GM12878 (cell line): ENCODE results near the gene DNAJC12. TPM values are rescaled to one million over a fixed set of nuclear protein-coding genes. Genes with fewer than 3 reads are reported as not detected.

Experiments used
- ATAC-seq: fragments of 200-7000 bp; cut with Tn5 transposase; 3 replicates; pipeline ENCODE4 v1.9.1; 2020; ENCODE audit warnings: mild to moderate bottlenecking, moderate library complexity
- BruUV-seq: library from RNA; stranded (reverse); fragments of 400-500 nt; replicated peaks from 2 replicates; lab custom pipeline; 2021; lab: Mats Ljungman, UMichigan
- CTCF ChIA-PET: fragments of 300-600 bp; sonication (Branson Sonifier 250); formaldehyde crosslinking; extraction: SDS; loops from one replicate; lab custom pipeline; 2021; ENCODE audit warnings: inconsistent platforms; lab: Yijun Ruan, JAX
- POLR2A ChIA-PET: fragments of 350-600 bp; formaldehyde crosslinking; extraction: SDS; loops from one replicate; lab custom pipeline; 2021; ENCODE audit warnings: inconsistent platforms; lab: Charles Lee
- RAD21 ChIA-PET: fragments of 300-600 bp; sonication (Branson Sonifier 250); formaldehyde crosslinking; loops from one replicate; lab custom pipeline; 2023; ENCODE audit warnings: antibody characterized with exemption; ENCODE audit not compliant: unreplicated experiment; lab: Charles Lee
- SMC1A ChIA-PET: fragments of 300-600 bp; sonication (Branson Sonifier 250); formaldehyde crosslinking; loops from one replicate; lab custom pipeline; 2023; ENCODE audit not compliant: unreplicated experiment, uncharacterized antibody; lab: Charles Lee
- DNase-seq: peaks from one replicate; pipeline ENCODE4 v3.0.0-alpha.2; 2011; ENCODE audit warnings: low read depth, low spot score
- FAIRE-seq: peaks from 3 replicates; lab custom pipeline; 2011; peaks lifted over from hg19 to GRCh38; lab: Jason Lieb, UNC
- H2AFZ ChIP-seq: 2 replicates; pipeline ENCODE4 v1.6.0; 2011; ENCODE audit warnings: low read depth, low read length, control low read depth; ENCODE audit not compliant: control insufficient read depth
- H3K27ac ChIP-seq: 2 replicates; pipeline ENCODE4 v1.5.1; 2011; ENCODE audit warnings: control low read depth; ENCODE audit not compliant: control insufficient read depth, insufficient read depth
- H3K27me3 ChIP-seq, 2 experiments: replicated peaks in 1 of 2; 2 replicates each; pipeline versions ENCODE4 v1.6.0 to v1.6.1; 2011; ENCODE audit warnings: low read length in 1 of 2; ENCODE audit not compliant: control insufficient read depth in 2 of 2, insufficient read depth in 2 of 2
- H3K36me3 ChIP-seq, 2 experiments: 2 replicates each; pipeline ENCODE4 v1.5.1; 2011; ENCODE audit warnings: low read length in 1 of 2; ENCODE audit not compliant: control insufficient read depth in 2 of 2, insufficient read depth in 2 of 2
- H3K4me1 ChIP-seq: 2 replicates; pipeline ENCODE4 v1.6.1; 2011; ENCODE audit warnings: mild to moderate bottlenecking, low read length, moderate library complexity, mixed read lengths; ENCODE audit not compliant: control insufficient read depth, insufficient read depth
- H3K4me2 ChIP-seq: 2 replicates; pipeline ENCODE4 v1.6.0; 2011; ENCODE audit warnings: control low read depth; ENCODE audit not compliant: control insufficient read depth, insufficient read depth
- H3K4me3 ChIP-seq: fragments of 200-600 bp; sonication (generic); 2 replicates; pipeline ENCODE4 v1.5.1; 2016
- H3K79me2 ChIP-seq: 2 replicates; pipeline ENCODE4 v1.6.0; 2011; ENCODE audit warnings: low read length; ENCODE audit not compliant: control insufficient read depth, insufficient read depth
- H3K9ac ChIP-seq: 2 replicates; pipeline ENCODE4 v1.8.0; 2011; ENCODE audit warnings: low read length, control low read depth, mixed read lengths; ENCODE audit not compliant: control insufficient read depth, insufficient read depth
- H3K9me3 ChIP-seq: replicated peaks from 3 replicates; pipeline ENCODE4 v1.5.1; 2011; ENCODE audit warnings: mild to moderate bottlenecking, low read length; ENCODE audit not compliant: control insufficient read depth, insufficient read depth
- H4K20me1 ChIP-seq: 2 replicates; pipeline ENCODE4 v1.6.0; 2011; ENCODE audit not compliant: control insufficient read depth, insufficient read depth
- CBX3 ChIP-seq: fragments of 200-600 bp; sonication (generic); IDR thresholded peaks from 2 replicates; pipeline ENCODE4 v1.6.1; 2016; ENCODE audit warnings: low read depth, borderline replicate concordance
- E2F4 ChIP-seq: IDR thresholded peaks from 2 replicates; pipeline ENCODE4 v1.6.1; 2012; ENCODE audit warnings: low read depth, low read length, improper control_type of control experiment
- GABPA ChIP-seq: IDR thresholded peaks from 2 replicates; pipeline ENCODE4 v1.6.1; 2014; ENCODE audit warnings: antibody characterized with exemption, low read depth, mild to moderate bottlenecking, inconsistent platforms
- HDGF ChIP-seq: fragments of 450-650 bp; IDR thresholded peaks from 2 replicates; pipeline ENCODE4 v1.6.1; 2016; ENCODE audit warnings: antibody characterized with exemption
- KAT2A ChIP-seq: conservative IDR thresholded peaks from 2 replicates; pipeline ENCODE4 v1.6.1; 2011; ENCODE audit warnings: low read depth, low read length; ENCODE audit not compliant: control insufficient read depth
- NFIC ChIP-seq: IDR thresholded peaks from 2 replicates; pipeline ENCODE4 v1.6.1; 2012; ENCODE audit warnings: low read depth, mild to moderate bottlenecking, inconsistent platforms, low read length, moderate library complexity
- NFYB ChIP-seq: IDR thresholded peaks from 2 replicates; pipeline ENCODE4 v1.6.1; 2011; ENCODE audit warnings: low read depth, mild to moderate bottlenecking, low read length, improper control_type of control experiment, moderate library complexity; ENCODE audit not compliant: insufficient read depth
- NR2C2 ChIP-seq: IDR thresholded peaks from 2 replicates; pipeline ENCODE4 v1.6.1; 2011; ENCODE audit warnings: borderline replicate concordance, low read depth; ENCODE audit not compliant: control insufficient read depth, insufficient read length
- POLR2A ChIP-seq: IDR thresholded peaks from 2 replicates; pipeline ENCODE4 v1.6.1; 2011; ENCODE audit warnings: low read depth, mild to moderate bottlenecking, low read length
- POLR2AphosphoS2 ChIP-seq: IDR thresholded peaks from 2 replicates; pipeline ENCODE4 v1.6.1; 2011; ENCODE audit warnings: low read depth, mild to moderate bottlenecking, low read length, improper control_type of control experiment, moderate library complexity
- POLR2AphosphoS5 ChIP-seq: IDR thresholded peaks from 2 replicates; pipeline ENCODE4 v1.6.1; 2011; ENCODE audit warnings: mild to moderate bottlenecking, low read length, inconsistent platforms
- REST ChIP-seq: IDR thresholded peaks from 2 replicates; pipeline ENCODE4 v1.6.1; 2012; ENCODE audit warnings: mild to moderate bottlenecking, low read depth, low read length
- RFX5 ChIP-seq: IDR thresholded peaks from 2 replicates; pipeline ENCODE4 v1.6.1; 2011; ENCODE audit warnings: low read depth, low read length, improper control_type of control experiment
- SIN3A ChIP-seq: IDR thresholded peaks from 2 replicates; pipeline ENCODE4 v1.6.1; 2012; ENCODE audit warnings: low read depth, low read length, improper control_type of control experiment
- SREBF1 ChIP-seq: IDR thresholded peaks from 2 replicates; pipeline ENCODE4 v1.6.1; 2012; ENCODE audit warnings: mild to moderate bottlenecking, low read length
- TAF1 ChIP-seq: IDR thresholded peaks from 2 replicates; pipeline ENCODE4 v1.6.1; 2011; ENCODE audit warnings: mild to moderate bottlenecking, low read depth, low read length, borderline replicate concordance
- TARDBP ChIP-seq: IDR thresholded peaks from 2 replicates; pipeline ENCODE4 v1.6.1; 2016; ENCODE audit warnings: borderline replicate concordance
- YBX1 ChIP-seq: fragments of 450-650 bp; IDR thresholded peaks from 2 replicates; pipeline ENCODE4 v1.6.1; 2016; ENCODE audit warnings: antibody characterized with exemption
- YY1 ChIP-seq: IDR thresholded peaks from 2 replicates; pipeline ENCODE4 v1.6.1; 2011; ENCODE audit warnings: low read depth, mild to moderate bottlenecking, low read length
- ZNF207 ChIP-seq: fragments of 450-650 bp; IDR thresholded peaks from 2 replicates; pipeline ENCODE4 v1.6.1; 2014; ENCODE audit warnings: antibody characterized with exemption, mild to moderate bottlenecking, borderline replicate concordance
- ZNF384 ChIP-seq: IDR thresholded peaks from 2 replicates; pipeline ENCODE4 v1.6.1; 2012; ENCODE audit warnings: low read depth, mild to moderate bottlenecking, low read length, improper control_type of control experiment, borderline replicate concordance
- WGBS: methylation state at CpG from one replicate; pipeline ENCODE4 v1.1.6; 2016; ENCODE audit warnings: low lambda C conversion rate; ENCODE audit not compliant: insufficient replicate concordance, insufficient coverage; ENCODE audit errors: missing lambda C conversion rate; 5-methylcytosine and 5-hydroxymethylcytosine counted together
- in situ Hi-C: fragments of 300-500 bp; cut with MboI; formaldehyde crosslinking; loops from 9 replicates; pipeline ENCODE4 v1.14.3; 2018; ENCODE audit warnings: mixed read lengths
- intact Hi-C: fragments of 100-400 bp; cut with micrococcal nuclease; formaldehyde crosslinking; loops from one replicate; pipeline ENCODE4 v1.14.2; 2022; ENCODE audit not compliant: unreplicated experiment
- polyA plus RNA-seq, 11 experiments: library from polyadenylated mRNA; depleted of rRNA in 4 of 11; unstranded in 6 of 11; stranded (reverse) in 5 of 11; fragments of >200 nt; fragmentation: Nextera tagmentation in 4 of 11; fragmentation: Illumina TruSeq in 1 of 11; extraction: Ambion mirVana in 4 of 11; extraction: Trizol in 1 of 11; gene quantifications; 1 replicate in 1 of 11; 2 replicates in 10 of 11; pipeline versions ENCODE4 v1.2.1 to v1.2.3, GENCODE V29; 2011 to 2016; ENCODE audit warnings: inconsistent platforms in 2 of 11, missing spikeins in 2 of 11, low read depth in 1 of 11
- total RNA-seq, 4 experiments: library from RNA; depleted of rRNA in 3 of 4; stranded (reverse); fragments of >200 nt in 3 of 4; fragmentation: Illumina TruSeq in 1 of 4; extraction: Trizol in 1 of 4; gene quantifications; 2 replicates each; pipeline versions ENCODE4 v1.2.1 to v1.2.3, GENCODE V29; 2013 to 2021

DNAJC12 gene
- total and polyA plus RNA-seq, 10 of the 15 experiments (the other 5 are each of a cell fraction or from before 2014, with no cell fraction given): 1.1 to 4.5 (median 3.0) TPM

GRCh38 chr10:67780759-67781538 is 57.0 kb downstream of the DNAJC12 start:
- in situ Hi-C loops: no loop called here
- Histone ChIP-seq H4K20me1 (no peaks in the 10 kb centered on the region), H3K79me2 (no peaks in the 10 kb centered on the region), H2AFZ (peak overlapping the region; percentile 7), H3K27me3 (no peaks in the 10 kb centered on the region), H3K4me1 (peaks cover 40% of the 10 kb centered on the region), H3K9me3 (no peaks in the 10 kb centered on the region), H3K4me2 (peak overlapping the region; percentile 84), H3K9ac (no peak overlapping the region), H3K4me3 (0 out of 2 replicates have a peak overlapping the region, but pooled peaks have one; percentile 37), H3K27ac (peak overlapping the region; percentile 18; the same call in 1 of the 2 replicates), H3K36me3 (no peaks in the 10 kb centered on the region)
- POLR2A ChIA-PET: interaction anchor here (0.5 kb wide), 1 partner anchor 104 kb away, joined by 3 read pairs; no protein-coding TSS in a partner anchor
- no TSS peak for BruUV-seq
- CTCF ChIA-PET: interaction anchor here (0.7 to 13.0 kb wide), 22 partner anchors 8 to 850 kb away, joined by 3 to 573 read pairs (median 14); partner anchors contain the start of gene CTNNA3
- ATAC-seq: peak; percentile 58
- peak; percentile 68 for FAIRE-seq
- DNase-seq: no peak
- RAD21 ChIA-PET: interaction anchor here (0.9 to 7.0 kb wide), 15 partner anchors 10 to 901 kb away, joined by 3 to 292 read pairs (median 11); partner anchors contain the start of gene CTNNA3
- 4% methylated on average over 4 of the region's 4 CpGs for WGBS
- SMC1A ChIA-PET: interaction anchor here (0.8 to 17.2 kb wide), 12 partner anchors 7 to 864 kb away, joined by 3 to 448 read pairs (median 9); partner anchors contain the start of gene CTNNA3
- intact Hi-C loops: loop anchor here (1.0 to 5.0 kb wide), 4 partner anchors 84 to 849 kb away; no protein-coding TSS in a partner anchor
- TF ChIP-seq NR2C2: no peak
- TF ChIP-seq TAF1: no peak
- TF ChIP-seq TARDBP: no peak
- TF ChIP-seq E2F4: no peak
- TF ChIP-seq GABPA: 0 out of 2 replicates have a peak, but pooled peaks have one; percentile 7
- TF ChIP-seq SIN3A: no peak
- no peak for TF ChIP-seq HDGF
- TF ChIP-seq ZNF384: no peak
- TF ChIP-seq YY1: no peak
- TF ChIP-seq POLR2AphosphoS5: no peak
- no peak for TF ChIP-seq POLR2AphosphoS2
- TF ChIP-seq NFYB: no peak
- peak; percentile 83 for TF ChIP-seq REST
- peak; percentile 35; the same call in 1 of the 2 replicates for TF ChIP-seq NFIC
- no peak for TF ChIP-seq ZNF207
- no peak for TF ChIP-seq KAT2A
- no peak for TF ChIP-seq POLR2A
- no peak for TF ChIP-seq RFX5
- no peak for TF ChIP-seq CBX3
- TF ChIP-seq SREBF1: no peak
- TF ChIP-seq YBX1: no peak
